ENCODE measurements around the gene PRTFDC1.
"Not testable (repeated sequence)": the region's sequence is repeated elsewhere in the genome, so short reads cannot be mapped to it uniquely, and the experiment has no call there.

PRTFDC1 gene

DNA sequence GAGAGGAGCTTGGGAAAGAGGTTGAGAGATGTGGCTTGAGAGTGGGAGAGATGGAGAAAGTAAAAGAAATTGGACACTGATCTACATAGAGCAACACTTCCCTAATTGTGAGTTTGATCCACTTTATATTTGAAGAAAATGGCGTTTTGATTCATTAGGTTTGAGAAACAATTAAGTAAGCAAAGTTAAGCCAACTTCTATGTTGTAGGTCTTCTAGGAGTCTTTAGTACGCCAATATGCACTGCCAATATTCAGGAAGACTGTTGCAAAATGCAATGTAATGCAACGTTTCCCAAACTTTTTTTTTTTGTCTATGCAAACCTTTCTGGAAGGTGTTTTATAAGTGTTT, 7.0 kb upstream of the PRTFDC1 start:
- no peak overlapping the region for H3K4me2 ChIP-seq
- no peak overlapping the region for H3K27ac ChIP-seq
- H2AFZ ChIP-seq (ENCODE audit: low read depth), result no peak overlapping the region
- no peak overlapping the region for H3K9ac ChIP-seq
- no peak overlapping the region for H3K4me3 ChIP-seq (IDR thresholded peaks at IDR 0.05; ENCODE audit: insufficient read depth, low read depth, low read length)
- no peaks in the 10 kb centered on the region for H4K20me1 ChIP-seq (ENCODE audit: insufficient read depth)
- H3K79me2 ChIP-seq (ENCODE audit: insufficient read depth, low read depth), result no peaks in the 10 kb centered on the region
- no peaks in the 10 kb centered on the region for H3K4me1 ChIP-seq (ENCODE audit: low read depth, poor library complexity, severe bottlenecking)
- H3K36me3 ChIP-seq (ENCODE audit: insufficient read depth), result no peaks in the 10 kb centered on the region
- no peaks in the 10 kb centered on the region for H3K27me3 ChIP-seq (ENCODE audit: insufficient read depth, low read depth)
- TF ChIP-seq, protein P1, sequence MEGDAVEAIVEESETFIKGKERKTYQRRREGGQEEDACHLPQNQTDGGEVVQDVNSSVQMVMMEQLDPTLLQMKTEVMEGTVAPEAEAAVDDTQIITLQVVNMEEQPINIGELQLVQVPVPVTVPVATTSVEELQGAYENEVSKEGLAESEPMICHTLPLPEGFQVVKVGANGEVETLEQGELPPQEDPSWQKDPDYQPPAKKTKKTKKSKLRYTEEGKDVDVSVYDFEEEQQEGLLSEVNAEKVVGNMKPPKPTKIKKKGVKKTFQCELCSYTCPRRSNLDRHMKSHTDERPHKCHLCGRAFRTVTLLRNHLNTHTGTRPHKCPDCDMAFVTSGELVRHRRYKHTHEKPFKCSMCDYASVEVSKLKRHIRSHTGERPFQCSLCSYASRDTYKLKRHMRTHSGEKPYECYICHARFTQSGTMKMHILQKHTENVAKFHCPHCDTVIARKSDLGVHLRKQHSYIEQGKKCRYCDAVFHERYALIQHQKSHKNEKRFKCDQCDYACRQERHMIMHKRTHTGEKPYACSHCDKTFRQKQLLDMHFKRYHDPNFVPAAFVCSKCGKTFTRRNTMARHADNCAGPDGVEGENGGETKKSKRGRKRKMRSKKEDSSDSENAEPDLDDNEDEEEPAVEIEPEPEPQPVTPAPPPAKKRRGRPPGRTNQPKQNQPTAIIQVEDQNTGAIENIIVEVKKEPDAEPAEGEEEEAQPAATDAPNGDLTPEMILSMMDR (conservative IDR thresholded peaks at IDR 0.05; ENCODE audit: low read depth, low read length), result no peak

DNA sequence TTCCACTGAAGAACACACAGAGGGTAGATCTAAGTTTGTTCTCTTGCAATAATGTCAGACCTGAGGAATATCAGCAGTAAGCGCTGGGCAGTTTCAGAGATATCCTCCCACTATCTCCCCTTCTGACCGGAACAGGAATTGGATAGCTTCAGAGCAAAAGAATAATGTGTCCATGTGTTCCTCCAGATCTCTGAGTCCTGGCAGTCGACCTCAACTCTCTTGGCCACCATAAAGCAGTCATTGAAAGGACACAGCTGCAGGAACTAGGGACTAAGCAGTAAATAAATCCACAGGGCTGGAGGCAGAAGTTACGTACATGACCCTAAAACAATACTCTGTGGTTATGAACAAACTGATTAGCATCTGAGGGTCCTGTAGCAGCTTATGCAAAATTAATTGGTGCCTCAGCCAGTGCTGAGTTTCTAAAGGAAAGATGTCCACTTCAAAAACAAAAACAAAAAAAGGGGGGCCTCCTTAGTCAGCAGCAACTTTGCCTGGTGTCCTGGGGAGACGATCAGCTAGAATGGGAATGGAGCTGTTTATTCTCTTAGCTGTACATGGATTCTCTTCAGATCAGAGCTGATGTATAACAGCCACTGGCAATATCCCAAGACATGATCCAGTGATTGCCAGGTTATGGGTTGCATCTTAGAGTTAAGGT, 6.4 kb upstream of the PRTFDC1 start:
- H4K20me1 ChIP-seq (ENCODE audit: insufficient read depth), result no peaks in the 10 kb centered on the region
- no peaks in the 10 kb centered on the region for H3K27me3 ChIP-seq (ENCODE audit: insufficient read depth, low read depth)
- H3K36me3 ChIP-seq (ENCODE audit: insufficient read depth), result no peaks in the 10 kb centered on the region
- no peak overlapping the region for H2AFZ ChIP-seq (ENCODE audit: low read depth)
- no peak overlapping the region for H3K4me2 ChIP-seq
- TF ChIP-seq, protein P1 (conservative IDR thresholded peaks at IDR 0.05; ENCODE audit: low read depth, low read length), result no peak
- H3K79me2 ChIP-seq (ENCODE audit: insufficient read depth, low read depth), result no peaks in the 10 kb centered on the region
- peaks cover 3% of the 10 kb centered on the region for H3K4me1 ChIP-seq (ENCODE audit: low read depth, poor library complexity, severe bottlenecking)
- H3K4me3 ChIP-seq (IDR thresholded peaks at IDR 0.05; ENCODE audit: insufficient read depth, low read depth, low read length), result no peak overlapping the region
- no peak overlapping the region for H3K27ac ChIP-seq
- no peak overlapping the region for H3K9ac ChIP-seq

DNA sequence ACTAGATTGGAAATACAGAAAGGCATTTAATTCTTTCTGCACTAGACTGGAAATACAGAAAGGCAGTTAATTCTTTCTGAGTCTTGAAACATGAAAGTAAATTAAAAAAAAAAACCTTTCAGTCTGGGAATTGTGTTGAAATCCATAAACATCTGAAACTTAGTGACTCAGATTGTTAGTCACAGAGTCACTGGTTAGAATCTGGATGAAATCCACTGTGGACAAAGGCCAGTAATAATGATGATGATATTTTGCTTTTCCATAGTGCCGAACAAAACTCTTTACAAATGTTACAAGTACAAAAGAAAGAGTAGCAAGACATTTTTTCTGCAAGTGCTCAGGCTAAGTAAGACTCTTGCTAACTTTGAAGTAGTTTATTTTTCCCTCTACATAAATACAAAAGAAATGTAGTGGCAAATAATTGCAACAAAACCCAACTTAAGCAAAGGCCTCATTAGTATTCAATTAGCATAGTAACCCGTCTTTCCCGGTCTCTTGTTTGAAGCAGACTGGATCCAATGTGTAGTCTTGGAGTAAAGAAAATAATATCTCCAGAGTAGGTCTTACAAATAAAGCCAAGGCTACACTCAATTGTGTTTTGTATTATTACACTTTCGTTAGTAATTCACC, 5.8 kb upstream of the PRTFDC1 start:
- Histone ChIP-seq H3K79me2 (ENCODE audit: insufficient read depth, low read depth) (no peaks in the 10 kb centered on the region), H3K4me1 (ENCODE audit: low read depth, poor library complexity, severe bottlenecking) (peaks cover 10% of the 10 kb centered on the region), H3K4me2 (no peak overlapping the region), H3K9ac (no peak overlapping the region), H2AFZ (ENCODE audit: low read depth) (no peak overlapping the region), H3K4me3 (IDR thresholded peaks at IDR 0.05; ENCODE audit: insufficient read depth, low read depth, low read length) (no peak overlapping the region), H3K27me3 (ENCODE audit: insufficient read depth, low read depth) (no peaks in the 10 kb centered on the region), H4K20me1 (ENCODE audit: insufficient read depth) (no peaks in the 10 kb centered on the region), H3K27ac (no peak overlapping the region), H3K36me3 (ENCODE audit: insufficient read depth) (no peaks in the 10 kb centered on the region)
- TF ChIP-seq, protein P1 (conservative IDR thresholded peaks at IDR 0.05; ENCODE audit: low read depth, low read length), result no peak

DNA sequence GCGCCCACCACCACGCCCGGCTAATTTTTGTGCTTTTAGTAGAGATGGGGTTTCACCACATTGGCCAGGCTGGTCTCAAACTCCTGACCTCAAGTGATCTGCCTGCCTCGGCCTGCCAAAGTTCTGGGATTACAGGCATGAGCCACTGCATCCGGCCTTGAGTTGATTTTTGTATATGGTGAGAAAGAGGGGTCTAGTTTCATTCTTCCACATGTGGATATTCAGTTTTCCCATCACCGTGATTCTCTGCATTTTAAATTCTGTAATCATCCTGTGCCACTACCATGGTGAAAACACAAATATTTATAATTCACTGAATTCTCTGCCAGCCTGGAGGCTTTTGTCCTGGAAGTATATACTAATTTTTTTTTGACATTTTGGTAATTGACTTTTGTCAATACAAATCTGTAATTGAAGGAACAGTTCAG, 5.2 kb upstream of the PRTFDC1 start:
- not testable (repeated sequence) for H3K4me2 ChIP-seq; H4K20me1 ChIP-seq (ENCODE audit: insufficient read depth); H3K27ac ChIP-seq; H3K4me3 ChIP-seq (IDR thresholded peaks at IDR 0.05; ENCODE audit: insufficient read depth, low read depth, low read length); H3K79me2 ChIP-seq (ENCODE audit: insufficient read depth, low read depth); H3K9ac ChIP-seq; H3K27me3 ChIP-seq (ENCODE audit: insufficient read depth, low read depth); H2AFZ ChIP-seq (ENCODE audit: low read depth); H3K36me3 ChIP-seq (ENCODE audit: insufficient read depth)
- H3K4me1 ChIP-seq (ENCODE audit: low read depth, poor library complexity, severe bottlenecking), result peaks cover 12% of the 10 kb centered on the region

DNA sequence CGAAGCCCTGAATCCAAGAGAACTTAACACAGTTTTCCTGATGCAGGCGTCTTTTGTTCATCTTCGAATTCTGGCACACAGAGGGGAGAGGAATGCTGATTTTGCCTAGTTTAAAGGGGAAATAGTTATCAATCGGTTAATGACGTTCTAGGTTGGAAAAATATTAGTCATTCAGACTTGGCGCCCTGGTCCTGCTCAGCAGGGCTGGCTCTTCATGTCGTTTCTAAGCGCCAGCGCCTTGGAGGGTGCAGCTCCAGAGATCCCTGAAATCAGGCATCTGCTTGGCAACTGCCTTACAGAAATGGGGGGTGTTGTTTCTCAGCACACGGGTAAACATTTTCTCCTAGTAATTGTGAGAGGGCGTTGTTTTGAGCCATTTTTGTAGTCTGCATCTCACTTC, 1.3 kb upstream of the PRTFDC1 start:
- no peaks in the 10 kb centered on the region for H3K27me3 ChIP-seq (ENCODE audit: insufficient read depth, low read depth)
- peaks cover 27% of the 10 kb centered on the region for H3K4me1 ChIP-seq (ENCODE audit: low read depth, poor library complexity, severe bottlenecking)
- no peaks in the 10 kb centered on the region for H3K79me2 ChIP-seq (ENCODE audit: insufficient read depth, low read depth)
- H2AFZ ChIP-seq (ENCODE audit: low read depth), result peak overlapping the region; percentile 96
- H3K4me3 ChIP-seq (IDR thresholded peaks at IDR 0.05; ENCODE audit: insufficient read depth, low read depth, low read length), result no peak overlapping the region
- H3K27ac ChIP-seq, result peak overlapping the region; percentile 91; the same call in 1 of the 2 replicates
- H3K9ac ChIP-seq, result peak overlapping the region; percentile 95; the same call in 1 of the 2 replicates
- no peaks in the 10 kb centered on the region for H4K20me1 ChIP-seq (ENCODE audit: insufficient read depth)
- TF ChIP-seq, protein P1 (conservative IDR thresholded peaks at IDR 0.05; ENCODE audit: low read depth, low read length), result no peak
- no peaks in the 10 kb centered on the region for H3K36me3 ChIP-seq (ENCODE audit: insufficient read depth)
- peak overlapping the region; percentile 99 for H3K4me2 ChIP-seq

Measured in KMS-11 (cell line).